Retinal pigment epithelial cell (primary cell): ENCODE measurements around the gene C16orf95.

Source experiments
- DNase-seq: peaks from one replicate; pipeline ENCODE4 v3.0.0-alpha.2; 2010; ENCODE audit warnings: low read depth
- H3K4me3 ChIP-seq: 2 replicates; pipeline ENCODE4 v1.5.1; 2011; ENCODE audit warnings: mild to moderate bottlenecking, low read length, control low read depth, moderate library complexity
- CTCF ChIP-seq: conservative IDR thresholded peaks from 2 replicates; pipeline ENCODE4 v1.5.1; 2011; ENCODE audit warnings: low read depth, low read length, control low read depth, inconsistent platforms

C16orf95 gene

GRCh38 chr16:87330646-87331045 is 13.5 kb upstream of the C16orf95 start:
- H3K4me3 ChIP-seq: no peak overlapping the region
- no peak for DNase-seq
- TF ChIP-seq CTCF: no peak

GRCh38 chr16:87330257-87330624 is 13.0 kb upstream of the C16orf95 start:
- no peak for DNase-seq
- TF ChIP-seq CTCF: no peak

GRCh38 chr16:87329436-87330256 is 12.5 kb upstream of the C16orf95 start:
- DNase-seq: no peak
- no peak for TF ChIP-seq CTCF
- no peak overlapping the region for H3K4me3 ChIP-seq

More at GRCh38 chr16:87330257-87330624, 13.0 kb upstream of the C16orf95 start:
- H3K4me3 ChIP-seq: no peak overlapping the region

GRCh38 chr16:87328846-87329245 is 11.7 kb upstream of the C16orf95 start:
- DNase-seq: no peak
- TF ChIP-seq CTCF: no peak
- no peak overlapping the region for H3K4me3 ChIP-seq

- TF ChIP-seq CTCF: no peak
- DNase-seq: no peak
- no peak overlapping the region for H3K4me3 ChIP-seq
Observed at GRCh38 chr16:87327798-87328495, 10.8 kb upstream of the C16orf95 start.

GRCh38 chr16:87326151-87326571 is 9.0 kb upstream of the C16orf95 start:
- DNase-seq: no peak
- no peak overlapping the region for H3K4me3 ChIP-seq
- no peak for TF ChIP-seq CTCF
